Panc1 (cell line): ENCODE measurements around the gene CC2D1B.

Experiments
- POLR2AphosphoS5 ChIP-seq: IDR thresholded peaks from 2 replicates; pipeline ENCODE4 v1.6.1; 2012; ENCODE audit warnings: mild to moderate bottlenecking, low read depth, low read length, moderate library complexity
- SIN3A ChIP-seq: IDR thresholded peaks from 2 replicates; pipeline ENCODE4 v1.6.1; 2012; ENCODE audit warnings: low read depth, mild to moderate bottlenecking, low read length, moderate library complexity, borderline replicate concordance; ENCODE audit not compliant: insufficient read depth
- TF ChIP-seq, protein P1 (sequence below): fragments of 450-650 bp; IDR thresholded peaks from 2 replicates; pipeline ENCODE4 v1.5.1; 2017; ENCODE audit warnings: mild to moderate bottlenecking
- TF ChIP-seq, protein P2 (sequence below), 2 experiments: IDR thresholded peaks; 2 replicates each; pipeline ENCODE4 v1.6.1; 2011 to 2012; ENCODE audit warnings: low read depth in 2 of 2, control low read depth in 1 of 2, low read length in 1 of 2, mild to moderate bottlenecking in 1 of 2, moderate library complexity in 1 of 2; ENCODE audit not compliant: insufficient read depth in 1 of 2

DNA sequence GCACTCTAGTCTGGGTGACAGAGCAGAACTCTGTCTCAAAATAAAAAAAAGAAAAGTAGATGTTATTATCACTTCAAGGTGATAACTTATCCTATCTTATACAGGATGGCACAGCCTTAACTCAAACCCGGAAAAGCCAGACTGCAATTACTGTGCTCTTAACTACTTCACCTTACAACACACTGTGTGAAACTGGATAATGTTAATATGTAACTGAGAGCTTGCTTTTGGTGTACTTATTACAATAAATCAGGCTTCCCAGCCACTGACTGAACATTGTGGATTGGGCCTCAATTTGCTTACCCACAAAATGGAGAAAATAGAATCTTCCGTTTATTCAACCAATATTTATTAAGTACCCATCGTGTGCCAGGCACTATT, 36.8 kb upstream of the CC2D1B start:
- TF ChIP-seq, protein P1, sequence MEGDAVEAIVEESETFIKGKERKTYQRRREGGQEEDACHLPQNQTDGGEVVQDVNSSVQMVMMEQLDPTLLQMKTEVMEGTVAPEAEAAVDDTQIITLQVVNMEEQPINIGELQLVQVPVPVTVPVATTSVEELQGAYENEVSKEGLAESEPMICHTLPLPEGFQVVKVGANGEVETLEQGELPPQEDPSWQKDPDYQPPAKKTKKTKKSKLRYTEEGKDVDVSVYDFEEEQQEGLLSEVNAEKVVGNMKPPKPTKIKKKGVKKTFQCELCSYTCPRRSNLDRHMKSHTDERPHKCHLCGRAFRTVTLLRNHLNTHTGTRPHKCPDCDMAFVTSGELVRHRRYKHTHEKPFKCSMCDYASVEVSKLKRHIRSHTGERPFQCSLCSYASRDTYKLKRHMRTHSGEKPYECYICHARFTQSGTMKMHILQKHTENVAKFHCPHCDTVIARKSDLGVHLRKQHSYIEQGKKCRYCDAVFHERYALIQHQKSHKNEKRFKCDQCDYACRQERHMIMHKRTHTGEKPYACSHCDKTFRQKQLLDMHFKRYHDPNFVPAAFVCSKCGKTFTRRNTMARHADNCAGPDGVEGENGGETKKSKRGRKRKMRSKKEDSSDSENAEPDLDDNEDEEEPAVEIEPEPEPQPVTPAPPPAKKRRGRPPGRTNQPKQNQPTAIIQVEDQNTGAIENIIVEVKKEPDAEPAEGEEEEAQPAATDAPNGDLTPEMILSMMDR, result no peak
- TF ChIP-seq, protein P2, sequence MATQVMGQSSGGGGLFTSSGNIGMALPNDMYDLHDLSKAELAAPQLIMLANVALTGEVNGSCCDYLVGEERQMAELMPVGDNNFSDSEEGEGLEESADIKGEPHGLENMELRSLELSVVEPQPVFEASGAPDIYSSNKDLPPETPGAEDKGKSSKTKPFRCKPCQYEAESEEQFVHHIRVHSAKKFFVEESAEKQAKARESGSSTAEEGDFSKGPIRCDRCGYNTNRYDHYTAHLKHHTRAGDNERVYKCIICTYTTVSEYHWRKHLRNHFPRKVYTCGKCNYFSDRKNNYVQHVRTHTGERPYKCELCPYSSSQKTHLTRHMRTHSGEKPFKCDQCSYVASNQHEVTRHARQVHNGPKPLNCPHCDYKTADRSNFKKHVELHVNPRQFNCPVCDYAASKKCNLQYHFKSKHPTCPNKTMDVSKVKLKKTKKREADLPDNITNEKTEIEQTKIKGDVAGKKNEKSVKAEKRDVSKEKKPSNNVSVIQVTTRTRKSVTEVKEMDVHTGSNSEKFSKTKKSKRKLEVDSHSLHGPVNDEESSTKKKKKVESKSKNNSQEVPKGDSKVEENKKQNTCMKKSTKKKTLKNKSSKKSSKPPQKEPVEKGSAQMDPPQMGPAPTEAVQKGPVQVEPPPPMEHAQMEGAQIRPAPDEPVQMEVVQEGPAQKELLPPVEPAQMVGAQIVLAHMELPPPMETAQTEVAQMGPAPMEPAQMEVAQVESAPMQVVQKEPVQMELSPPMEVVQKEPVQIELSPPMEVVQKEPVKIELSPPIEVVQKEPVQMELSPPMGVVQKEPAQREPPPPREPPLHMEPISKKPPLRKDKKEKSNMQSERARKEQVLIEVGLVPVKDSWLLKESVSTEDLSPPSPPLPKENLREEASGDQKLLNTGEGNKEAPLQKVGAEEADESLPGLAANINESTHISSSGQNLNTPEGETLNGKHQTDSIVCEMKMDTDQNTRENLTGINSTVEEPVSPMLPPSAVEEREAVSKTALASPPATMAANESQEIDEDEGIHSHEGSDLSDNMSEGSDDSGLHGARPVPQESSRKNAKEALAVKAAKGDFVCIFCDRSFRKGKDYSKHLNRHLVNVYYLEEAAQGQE (IDR thresholded peaks at IDR 0.05; ENCODE audit: insufficient read depth in 1 of 2, low read depth in 2 of 2, low read length in 1 of 2), result no peak
- no peak for TF ChIP-seq POLR2AphosphoS5
- TF ChIP-seq SIN3A, result no peak
